ENCODE results near the gene PTPN14.

Gene PTPN14

DNA sequence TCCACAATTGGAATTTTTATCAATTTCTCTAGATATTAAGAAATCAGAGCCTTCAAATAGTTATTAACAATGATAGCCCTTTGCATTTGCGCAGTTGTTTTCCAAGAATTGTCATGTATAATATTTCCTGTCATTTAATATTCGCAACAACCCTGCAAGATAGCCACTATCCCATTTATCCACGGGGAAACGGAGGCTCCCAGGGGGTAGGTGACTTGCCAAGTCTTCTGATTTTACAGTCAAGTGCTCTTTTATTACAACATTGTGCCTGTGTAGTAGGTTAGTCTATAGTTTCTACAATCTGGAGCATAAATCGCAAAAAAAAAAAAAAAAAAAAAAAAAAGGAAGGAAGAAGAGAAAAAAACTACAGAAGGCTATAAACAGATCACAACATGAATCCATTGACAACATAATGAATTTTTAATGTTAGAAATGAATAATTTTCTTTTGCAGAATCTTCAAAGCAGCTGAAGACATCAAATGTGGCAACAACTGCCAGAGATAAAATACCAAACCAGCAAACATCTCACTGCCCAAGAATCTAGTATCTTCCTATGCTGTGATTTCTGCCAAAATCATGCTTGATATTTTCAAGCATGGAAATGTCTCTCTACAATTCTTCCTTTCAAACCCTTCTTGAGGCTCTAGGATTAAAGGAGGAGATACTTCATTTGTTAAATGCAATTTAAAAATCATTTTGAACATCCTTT, 125.5 kb downstream of the PTPN14 start:
- no peak for DNase-seq (ENCODE audit: low spot score)

DNA sequence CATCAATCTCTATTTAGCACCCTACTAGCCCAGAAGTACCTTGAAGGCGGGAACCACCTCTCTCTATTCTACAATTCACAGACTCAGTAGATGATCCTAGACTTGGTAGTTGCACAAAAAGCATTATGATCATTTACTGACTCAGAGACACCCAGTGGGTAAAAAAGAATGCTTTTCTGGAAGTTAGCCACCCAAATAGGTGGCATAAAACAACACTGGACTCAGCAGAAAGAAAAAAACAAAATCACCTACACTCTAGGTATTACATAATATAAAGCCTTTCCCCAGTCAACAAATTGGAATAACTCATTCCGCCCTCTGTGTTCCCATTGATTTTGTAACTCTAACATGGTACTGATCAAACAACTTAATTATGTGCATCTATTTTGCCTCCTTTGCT, 126.3 kb downstream of the PTPN14 start:
- DNase-seq (ENCODE audit: low spot score) = no peak

- DNase-seq (ENCODE audit: low spot score) = no peak
Observed at GRCh38 chr1:214423045-214423444, 128.4 kb downstream of the PTPN14 start.

- DNase-seq (ENCODE audit: low spot score) = peak; percentile 27
Observed at GRCh38 chr1:214422137-214422671, 129.2 kb downstream of the PTPN14 start.

- no peak for DNase-seq (ENCODE audit: low spot score)
Observed at GRCh38 chr1:214420833-214421232, 130.6 kb downstream of the PTPN14 start.

- no peak for DNase-seq (ENCODE audit: low spot score)
Observed at GRCh38 chr1:214420341-214420740, 131.1 kb downstream of the PTPN14 start.

DNA sequence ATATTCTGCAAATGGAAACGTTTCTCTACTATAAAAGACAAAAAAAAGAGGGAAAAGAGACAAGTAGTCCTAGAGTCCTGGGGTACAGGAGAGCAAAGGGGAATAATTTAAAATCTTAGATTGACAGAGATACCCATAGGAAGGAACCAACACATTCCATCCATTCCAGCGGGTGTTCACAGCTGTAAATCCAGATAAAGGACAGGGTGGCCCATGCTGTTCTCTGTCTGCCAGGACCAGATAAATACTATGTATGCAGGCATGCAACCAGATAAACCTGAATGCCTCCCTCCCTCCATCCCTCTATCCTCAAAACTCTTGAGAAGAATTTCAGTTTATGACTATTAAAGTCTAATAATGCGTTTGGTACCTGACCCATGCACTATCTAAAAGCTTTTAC, 131.8 kb downstream of the PTPN14 start:
- no peak for DNase-seq (ENCODE audit: low spot score)

- peak; percentile 31 for DNase-seq (ENCODE audit: low spot score)
Observed at GRCh38 chr1:214418391-214418790, 133.0 kb downstream of the PTPN14 start.

DNA sequence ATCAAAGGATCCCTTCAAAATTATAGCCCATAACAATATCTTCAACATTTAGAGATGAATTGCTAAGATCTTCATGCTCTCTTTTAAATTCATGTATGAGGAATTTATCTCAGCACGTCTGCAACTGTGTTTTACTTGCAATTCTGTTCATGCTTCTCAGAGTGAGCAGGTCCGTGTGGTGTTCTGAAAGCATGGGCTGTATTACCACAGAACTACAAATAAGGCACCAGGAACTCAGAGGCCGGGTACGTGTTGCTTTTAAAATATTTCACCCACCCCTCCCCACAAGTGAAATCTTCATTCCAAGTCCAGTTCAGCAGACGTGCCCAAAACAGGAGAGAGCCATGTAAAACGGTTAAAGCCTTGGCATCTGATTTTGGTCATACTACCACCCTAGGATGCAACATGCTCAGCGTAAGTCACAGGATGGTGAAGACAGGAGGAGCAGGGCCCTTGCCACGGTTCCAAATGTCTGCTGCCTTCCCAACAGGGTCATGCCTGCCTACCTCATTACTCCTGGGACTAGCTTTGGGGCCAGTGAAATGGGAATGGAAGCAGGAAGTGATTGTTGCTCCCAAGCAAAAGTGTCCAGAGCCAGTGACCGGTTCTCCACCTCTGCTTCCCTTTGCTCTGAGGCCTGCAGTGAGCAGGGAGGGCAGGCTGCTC, 133.7 kb downstream of the PTPN14 start:
- no peak for DNase-seq (ENCODE audit: low spot score)

GRCh38 chr1:214416858-214417257, 134.5 kb downstream of the PTPN14 start:
- DNase-seq (ENCODE audit: low spot score) = no peak

GRCh38 chr1:214416417-214416816, 135.0 kb downstream of the PTPN14 start:
- DNase-seq (ENCODE audit: low spot score) = peak; percentile 30

DNA sequence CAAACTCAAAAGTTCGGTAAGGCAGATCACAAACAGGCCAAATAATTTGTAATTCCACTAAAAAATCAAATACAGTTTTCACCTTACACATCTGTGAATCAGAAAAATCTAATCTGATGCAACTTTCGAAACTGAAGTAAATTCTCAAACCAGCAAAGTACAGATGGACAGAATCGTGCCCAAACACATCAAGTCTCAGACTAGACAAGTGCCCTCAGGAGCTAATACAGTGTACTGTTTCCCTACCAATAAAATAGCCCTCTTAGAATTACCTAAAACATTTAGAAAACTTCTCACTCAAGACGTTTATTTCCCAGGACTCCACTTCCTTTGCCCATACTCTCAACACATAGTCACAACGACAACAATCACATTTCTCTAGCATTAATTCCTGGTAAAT, 136.3 kb downstream of the PTPN14 start:
- no peak for DNase-seq (ENCODE audit: low spot score)

- no peak for DNase-seq (ENCODE audit: low spot score)
Observed at GRCh38 chr1:214414691-214415090, 136.7 kb downstream of the PTPN14 start.

DNA sequence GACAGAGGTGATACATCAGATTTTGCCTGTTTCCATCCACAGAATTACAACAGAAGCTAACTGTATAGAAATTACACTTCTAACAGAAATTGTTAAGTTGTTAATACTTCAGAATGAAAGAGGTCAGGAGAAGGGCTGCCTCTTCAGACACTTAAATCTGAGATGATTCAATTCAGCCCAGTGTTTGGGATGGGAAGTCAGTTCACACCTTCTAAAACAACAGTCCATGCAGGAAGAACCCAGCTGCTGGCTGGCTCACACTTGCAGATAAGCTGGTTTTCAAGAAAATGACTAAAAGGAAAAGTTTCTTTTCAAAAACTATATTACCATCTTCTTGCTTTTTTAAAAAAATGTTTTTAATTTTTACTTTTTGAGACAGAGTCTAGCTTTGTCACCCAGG, 138.1 kb downstream of the PTPN14 start:
- no peak for DNase-seq (ENCODE audit: low spot score)

GRCh38 chr1:214404571-214405213, 146.7 kb downstream of the PTPN14 start:
- DNase-seq (ENCODE audit: low spot score) = no peak

DNA sequence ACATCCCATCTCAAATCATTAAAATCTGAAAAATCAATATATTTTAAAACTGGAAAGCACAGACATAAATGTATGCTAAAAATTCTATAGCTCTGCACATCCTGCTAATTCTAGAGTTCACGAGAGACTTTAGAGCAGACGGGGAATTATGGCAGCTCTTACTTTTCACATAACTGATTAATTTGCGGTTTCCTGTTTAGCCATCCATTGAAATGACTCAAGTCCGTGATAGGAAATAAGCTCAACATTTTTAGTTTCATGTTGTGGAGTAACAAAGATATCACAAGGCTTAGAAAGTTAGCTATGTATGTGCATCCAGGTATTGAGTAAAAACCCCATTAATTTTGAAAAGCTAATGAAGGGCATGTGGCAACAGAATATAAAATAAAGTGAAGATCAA, 147.2 kb downstream of the PTPN14 start:
- peak; percentile 64 for DNase-seq (ENCODE audit: low spot score)

- no peak for DNase-seq (ENCODE audit: low spot score)
Observed at GRCh38 chr1:214403431-214403830, 148.0 kb downstream of the PTPN14 start.

DNA sequence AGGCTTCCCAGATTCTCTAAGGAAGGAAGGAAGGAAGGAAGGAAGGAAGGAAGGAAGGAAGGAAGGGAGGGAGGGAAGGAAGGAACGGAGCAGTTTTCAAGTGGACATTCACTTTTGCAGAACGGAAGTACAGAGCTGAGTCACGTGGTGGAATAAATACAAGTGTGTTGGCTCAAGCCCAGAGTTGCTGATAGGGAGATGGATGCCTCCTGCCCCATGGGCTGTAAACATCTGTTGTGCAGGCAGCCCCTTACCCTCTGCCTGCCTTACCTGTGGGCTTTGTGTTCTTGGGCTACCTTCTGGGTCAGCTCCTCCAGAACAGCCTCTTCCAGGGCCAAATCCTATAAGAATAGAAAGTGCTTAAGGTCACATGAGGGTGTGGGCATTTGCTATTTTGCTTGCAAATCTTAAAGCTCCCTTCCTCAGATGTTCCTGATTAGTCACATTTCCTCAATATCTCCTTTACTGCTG, 148.8 kb downstream of the PTPN14 start:
- DNase-seq (ENCODE audit: low spot score) = peak; percentile 28

DNA sequence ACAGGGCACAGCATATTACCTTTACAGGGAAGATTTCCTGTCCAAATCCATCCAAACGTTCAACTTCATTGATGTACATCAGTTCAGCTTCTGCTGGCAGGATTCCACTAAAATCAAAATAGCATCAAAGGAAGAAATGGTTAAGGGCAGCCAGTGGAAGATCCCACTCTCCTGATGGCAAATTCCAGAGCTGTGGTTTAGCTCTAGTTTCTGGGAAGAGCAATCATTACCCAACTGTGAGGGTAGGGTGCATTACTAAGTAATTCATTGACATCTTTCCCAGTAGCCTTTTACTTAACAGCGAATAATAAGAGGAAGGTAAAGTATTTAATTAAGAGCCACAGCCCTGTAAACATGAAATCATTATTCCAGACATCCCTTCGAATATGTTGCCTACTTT, 149.7 kb downstream of the PTPN14 start:
- DNase-seq (ENCODE audit: low spot score) = peak; percentile 43

- DNase-seq (ENCODE audit: low spot score) = no peak
Observed at GRCh38 chr1:214400131-214400530, 151.3 kb downstream of the PTPN14 start.

DNA sequence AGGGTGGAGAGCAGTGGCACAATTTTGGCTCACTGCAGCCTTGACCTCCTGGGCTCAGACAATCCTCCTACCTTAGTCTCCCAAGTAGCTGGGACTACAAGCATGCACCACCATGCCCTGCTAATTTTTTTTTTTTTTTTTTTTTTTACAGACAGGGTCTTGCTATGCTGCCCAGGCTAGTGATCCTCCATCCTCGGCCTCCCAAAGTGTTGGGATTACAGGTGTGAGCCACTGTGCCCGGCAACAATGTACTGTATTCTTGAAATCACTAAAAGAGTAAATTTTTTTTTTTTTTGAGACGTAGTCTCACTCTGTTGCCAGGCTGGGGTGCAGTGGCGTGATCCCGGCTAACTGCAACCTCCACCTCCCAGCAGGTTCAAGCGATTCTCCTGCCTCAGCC, 152.9 kb downstream of the PTPN14 start:
- no peak for DNase-seq (ENCODE audit: low spot score)

- no peak for DNase-seq (ENCODE audit: low spot score)
Observed at GRCh38 chr1:214397497-214397896, 153.9 kb downstream of the PTPN14 start.

- no peak for DNase-seq (ENCODE audit: low spot score)
Observed at GRCh38 chr1:214396330-214396729, 155.1 kb downstream of the PTPN14 start.
